Activated T-cell treated with anti-CD3 and anti-CD28 coated beads, Interleukin-2, amount 50 U/mL, for 4 hours (primary cell): ENCODE results near the gene LOXHD1. TPM values are rescaled to one million over a fixed set of nuclear protein-coding genes. Genes with fewer than 3 reads are reported as not detected.

Experiments used
- ATAC-seq, 2 donors: fragments of 200-7000 bp; cut with Tn5 transposase; one replicate each; pipeline ENCODE4 v1.10.0; 2021
- DNase-seq: peaks from one replicate; pipeline ENCODE4 v3.0.0-alpha.2; 2020
- H3K27me3 Mint-ChIP-seq: one replicate; pipeline ENCODE4 v1.8.0; 2021; ENCODE audit warnings: low read depth, mixed read lengths
- H3K36me3 Mint-ChIP-seq: one replicate; pipeline ENCODE4 v1.8.0; 2022; ENCODE audit warnings: mixed read lengths; ENCODE audit not compliant: insufficient read depth
- H3K4me1 Mint-ChIP-seq: one replicate; pipeline ENCODE4 v1.8.0; 2021; ENCODE audit warnings: low read depth, mixed read lengths
- H3K4me3 Mint-ChIP-seq: one replicate; pipeline ENCODE4 v1.8.0; 2021; ENCODE audit warnings: mild to moderate bottlenecking, moderate library complexity, mixed read lengths
- H3K9me3 Mint-ChIP-seq: one replicate; pipeline ENCODE4 v1.8.0; 2021; ENCODE audit warnings: mixed read lengths
- total RNA-seq, 3 donors: library from RNA; stranded (reverse); gene quantifications; one replicate each; pipeline ENCODE4 v1.2.1, GENCODE V29; 2021

The LOXHD1 gene
- total RNA-seq, 3 donors from 2014 or later, result not detected

DNA sequence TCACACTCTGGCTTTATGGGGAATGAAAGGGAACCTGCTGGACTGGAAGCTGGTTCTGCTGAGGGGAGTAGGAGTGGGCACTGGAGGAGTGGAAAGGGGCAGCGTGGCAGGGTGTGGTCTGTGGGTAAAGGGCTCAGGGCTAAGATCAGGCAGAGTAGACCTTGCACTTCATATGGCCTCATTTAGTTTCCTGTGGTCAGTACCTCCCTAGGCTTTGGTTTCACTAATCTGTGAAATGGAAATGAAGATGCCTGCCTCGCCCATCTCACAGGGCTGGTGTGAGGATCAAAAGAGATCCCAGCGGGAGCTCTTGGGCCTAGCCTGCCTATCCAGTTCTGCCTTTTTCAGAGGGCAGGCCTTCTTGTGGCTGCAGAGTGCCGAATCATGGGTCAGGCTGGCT lies 208.7 kb downstream of the LOXHD1 start:
- Mint-ChIP-seq H3K4me1 (no peaks in the 10 kb centered on the region), H3K27me3 (peaks cover 5% of the 10 kb centered on the region), H3K4me3 (no peak overlapping the region), H3K36me3 (no peaks in the 10 kb centered on the region), H3K9me3 (peaks cover 12% of the 10 kb centered on the region)
- DNase-seq, result no peak
- no peak for ATAC-seq

- Mint-ChIP-seq H3K27me3 (peaks cover 2% of the 10 kb centered on the region), H3K4me3 (no peak overlapping the region), H3K36me3 (no peaks in the 10 kb centered on the region), H3K9me3 (peaks cover 13% of the 10 kb centered on the region), H3K4me1 (no peaks in the 10 kb centered on the region)
- no peak for ATAC-seq
- no peak for DNase-seq
Observed at GRCh38 chr18:46447792-46448191, 209.2 kb downstream of the LOXHD1 start.

DNA sequence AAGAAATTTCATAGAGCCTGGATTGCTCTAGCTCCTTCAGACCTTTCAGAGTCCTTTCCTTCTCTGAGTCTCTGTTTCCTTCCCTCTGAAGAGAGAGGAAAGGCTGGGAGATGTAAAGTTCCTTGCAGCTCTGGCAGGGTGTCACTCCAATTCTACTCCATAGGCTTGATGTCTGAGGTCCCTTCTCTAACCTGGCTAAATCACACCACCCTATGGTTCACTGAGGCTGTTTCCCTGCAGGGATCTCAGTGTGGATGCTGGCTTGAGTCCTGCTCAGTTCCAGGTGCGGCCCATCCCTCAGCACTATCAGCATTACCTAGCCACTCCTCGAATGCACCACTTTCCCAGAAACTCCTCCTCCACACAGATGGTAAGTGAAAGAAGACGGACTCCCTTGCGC lies 209.7 kb downstream of the LOXHD1 start:
- DNase-seq, result no peak
- Mint-ChIP-seq H3K36me3 (no peaks in the 10 kb centered on the region), H3K4me1 (no peaks in the 10 kb centered on the region), H3K27me3 (peaks cover 2% of the 10 kb centered on the region), H3K4me3 (no peak overlapping the region), H3K9me3 (peaks cover 13% of the 10 kb centered on the region)
- no peak for ATAC-seq

DNA sequence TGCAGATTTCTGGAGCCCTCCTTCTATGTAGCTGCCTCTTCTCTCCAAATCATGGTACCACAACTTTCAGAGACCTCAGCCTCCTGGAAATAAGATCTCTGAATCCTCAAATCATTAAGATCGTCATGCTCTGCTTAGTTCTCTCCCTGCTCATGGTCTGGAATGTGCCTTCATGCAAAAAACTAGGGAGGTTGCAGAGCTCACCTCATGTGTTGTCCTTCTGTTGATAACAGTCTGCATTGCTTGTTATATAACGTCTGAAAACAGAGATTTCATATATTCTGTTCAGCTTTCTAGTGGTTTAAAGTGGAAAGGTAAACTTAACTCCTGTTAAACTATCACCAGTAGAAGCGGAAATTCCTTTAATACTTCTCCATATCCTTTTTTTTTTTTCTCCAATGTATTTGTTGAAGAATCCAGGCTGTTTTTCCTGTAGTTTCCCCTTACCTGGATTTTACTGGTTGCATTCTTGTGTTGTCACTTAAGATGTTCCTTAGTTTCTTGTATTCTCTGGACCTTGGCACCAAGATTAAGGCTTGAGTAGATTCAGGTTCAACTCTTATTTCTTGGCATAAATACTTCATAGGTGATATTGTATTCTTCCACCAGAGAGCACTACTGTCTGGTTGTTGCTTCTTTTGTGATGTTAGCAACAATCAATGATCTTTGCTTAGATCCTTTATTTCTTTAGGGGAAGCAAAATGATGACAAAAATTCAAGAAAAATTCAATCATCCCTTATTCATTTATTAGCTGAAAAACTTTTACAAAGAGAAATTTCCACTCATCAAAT lies 211.3 kb downstream of the LOXHD1 start:
- Mint-ChIP-seq H3K4me1 (no peaks in the 10 kb centered on the region), H3K9me3 (peaks cover 13% of the 10 kb centered on the region), H3K4me3 (no peak overlapping the region), H3K27me3 (peaks cover 2% of the 10 kb centered on the region), H3K36me3 (no peaks in the 10 kb centered on the region)
- ATAC-seq (no peak), DNase-seq (no peak)

DNA sequence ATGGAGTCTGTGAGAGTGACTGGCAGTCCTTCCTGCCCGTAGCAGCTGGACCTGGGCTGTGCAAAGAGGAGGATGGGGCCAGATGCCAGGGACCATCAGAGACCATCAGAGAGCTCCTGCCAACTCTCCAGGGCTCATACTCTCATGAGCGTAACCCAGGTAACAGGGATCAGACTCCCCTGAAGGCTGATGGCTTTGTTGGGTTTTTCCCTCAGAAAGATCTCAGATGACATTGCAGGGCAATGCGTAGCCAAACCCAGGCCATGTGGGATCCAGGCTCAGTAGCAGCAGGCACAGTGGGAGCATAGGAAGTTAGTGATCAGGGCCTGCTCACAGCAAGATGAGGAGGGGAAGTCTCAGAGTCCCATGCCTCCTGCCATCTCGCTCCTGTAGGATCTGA lies 218.0 kb downstream of the LOXHD1 start:
- ATAC-seq (no peak), DNase-seq (no peak)
- H3K4me1 Mint-ChIP-seq, result no peaks in the 10 kb centered on the region
- H3K27me3 Mint-ChIP-seq, result peaks cover 8% of the 10 kb centered on the region
- H3K9me3 Mint-ChIP-seq, result peaks cover 3% of the 10 kb centered on the region
- H3K4me3 Mint-ChIP-seq, result no peak overlapping the region
- no peaks in the 10 kb centered on the region for H3K36me3 Mint-ChIP-seq

- DNase-seq (no peak), ATAC-seq (no peak)
- Mint-ChIP-seq H3K36me3 (no peaks in the 10 kb centered on the region), H3K27me3 (peaks cover 12% of the 10 kb centered on the region), H3K9me3 (no peaks in the 10 kb centered on the region), H3K4me1 (no peaks in the 10 kb centered on the region), H3K4me3 (no peak overlapping the region)
Observed at GRCh38 chr18:46437061-46437460, 220.0 kb downstream of the LOXHD1 start.

DNA sequence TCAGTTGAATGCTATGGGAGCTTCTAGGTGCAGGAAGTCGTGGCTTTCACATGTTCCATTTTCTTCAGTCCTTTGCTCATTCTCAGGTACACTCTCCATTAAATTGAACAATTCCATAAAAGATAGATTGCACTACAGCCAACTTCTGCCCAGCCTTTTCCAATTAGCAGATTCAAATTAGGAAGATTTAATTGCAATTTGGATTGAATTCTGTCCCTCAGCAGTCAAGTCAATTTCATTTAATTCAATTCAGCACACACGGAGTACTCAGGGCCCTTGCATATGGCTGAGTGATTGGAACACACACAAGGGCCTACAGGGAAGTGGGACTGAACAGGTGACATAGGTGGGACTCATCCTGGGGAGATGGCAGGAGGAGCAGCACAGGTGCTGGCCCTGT lies 220.4 kb downstream of the LOXHD1 start:
- DNase-seq, result no peak
- H3K4me1 Mint-ChIP-seq, result no peaks in the 10 kb centered on the region
- no peak overlapping the region for H3K4me3 Mint-ChIP-seq
- H3K27me3 Mint-ChIP-seq, result peaks cover 12% of the 10 kb centered on the region
- H3K36me3 Mint-ChIP-seq, result no peaks in the 10 kb centered on the region
- no peak for ATAC-seq
- no peaks in the 10 kb centered on the region for H3K9me3 Mint-ChIP-seq

DNA sequence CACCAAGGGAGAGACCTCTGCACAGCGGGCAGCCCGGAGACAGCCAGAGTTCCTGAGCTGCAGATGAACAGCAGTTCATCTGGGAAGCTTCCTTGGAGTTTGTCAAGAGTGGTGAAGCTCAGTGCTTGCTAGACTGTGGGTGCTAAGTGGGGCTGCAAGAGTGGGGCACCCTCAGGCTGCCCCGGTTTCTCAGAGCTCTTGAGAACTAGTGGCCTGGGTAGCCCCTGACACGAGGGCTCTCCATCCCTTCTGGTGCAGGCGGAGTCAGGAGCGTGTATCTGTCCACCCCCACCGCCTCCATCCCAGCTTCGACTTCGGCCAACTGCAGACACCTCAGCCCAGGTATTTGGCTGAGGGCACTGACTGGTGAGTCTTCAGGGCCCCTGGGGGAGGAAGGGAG lies 222.0 kb downstream of the LOXHD1 start:
- DNase-seq, result no peak
- H3K27me3 Mint-ChIP-seq, result peaks cover 12% of the 10 kb centered on the region
- H3K4me1 Mint-ChIP-seq, result no peaks in the 10 kb centered on the region
- H3K36me3 Mint-ChIP-seq, result no peaks in the 10 kb centered on the region
- no peaks in the 10 kb centered on the region for H3K9me3 Mint-ChIP-seq
- no peak overlapping the region for H3K4me3 Mint-ChIP-seq
- ATAC-seq, result no peak

- Mint-ChIP-seq H3K4me1 (no peaks in the 10 kb centered on the region), H3K4me3 (no peak overlapping the region), H3K27me3 (peaks cover 12% of the 10 kb centered on the region), H3K9me3 (no peaks in the 10 kb centered on the region), H3K36me3 (no peaks in the 10 kb centered on the region)
- ATAC-seq (no peak), DNase-seq (no peak)
Observed at GRCh38 chr18:46434629-46435028, 222.4 kb downstream of the LOXHD1 start.

DNA sequence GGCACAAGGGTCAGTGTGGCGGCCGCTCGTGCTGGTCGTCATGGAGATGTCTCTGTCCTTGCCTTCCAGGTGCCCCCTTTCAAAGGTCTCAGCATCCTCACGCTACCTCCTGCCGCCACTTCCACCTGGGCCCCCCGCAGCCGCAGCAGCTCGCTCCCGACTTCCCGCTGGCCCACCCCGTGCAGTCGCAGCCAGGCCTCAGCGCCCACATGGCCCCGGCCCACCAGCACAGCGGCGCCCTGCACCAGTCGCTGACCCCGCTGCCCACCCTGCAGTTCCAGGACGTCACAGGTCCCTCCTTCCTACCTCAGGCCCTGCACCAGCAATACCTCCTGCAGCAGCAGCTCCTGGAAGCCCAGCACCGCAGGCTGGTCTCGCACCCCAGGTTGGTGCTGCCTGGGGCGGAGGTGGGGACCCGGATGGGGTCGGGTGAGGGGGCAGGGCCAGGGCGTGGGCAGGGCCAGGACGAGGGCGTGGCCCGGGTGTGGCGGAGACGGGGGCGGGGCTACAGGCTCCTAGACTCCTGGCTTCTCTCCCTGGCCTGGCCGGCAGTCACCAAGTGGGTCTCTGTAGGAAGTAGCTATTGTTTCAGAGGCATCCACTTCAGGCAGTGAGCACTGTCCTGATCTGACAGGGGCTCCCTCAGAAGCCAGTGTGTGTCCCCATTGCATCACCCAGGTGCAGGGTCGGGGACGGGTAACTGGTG lies 223.7 kb downstream of the LOXHD1 start:
- peaks cover 12% of the 10 kb centered on the region for H3K27me3 Mint-ChIP-seq
- H3K9me3 Mint-ChIP-seq, result no peaks in the 10 kb centered on the region
- DNase-seq, result no peak
- no peaks in the 10 kb centered on the region for H3K36me3 Mint-ChIP-seq
- H3K4me3 Mint-ChIP-seq, result no peak overlapping the region
- ATAC-seq, result no peak
- H3K4me1 Mint-ChIP-seq, result no peaks in the 10 kb centered on the region

DNA sequence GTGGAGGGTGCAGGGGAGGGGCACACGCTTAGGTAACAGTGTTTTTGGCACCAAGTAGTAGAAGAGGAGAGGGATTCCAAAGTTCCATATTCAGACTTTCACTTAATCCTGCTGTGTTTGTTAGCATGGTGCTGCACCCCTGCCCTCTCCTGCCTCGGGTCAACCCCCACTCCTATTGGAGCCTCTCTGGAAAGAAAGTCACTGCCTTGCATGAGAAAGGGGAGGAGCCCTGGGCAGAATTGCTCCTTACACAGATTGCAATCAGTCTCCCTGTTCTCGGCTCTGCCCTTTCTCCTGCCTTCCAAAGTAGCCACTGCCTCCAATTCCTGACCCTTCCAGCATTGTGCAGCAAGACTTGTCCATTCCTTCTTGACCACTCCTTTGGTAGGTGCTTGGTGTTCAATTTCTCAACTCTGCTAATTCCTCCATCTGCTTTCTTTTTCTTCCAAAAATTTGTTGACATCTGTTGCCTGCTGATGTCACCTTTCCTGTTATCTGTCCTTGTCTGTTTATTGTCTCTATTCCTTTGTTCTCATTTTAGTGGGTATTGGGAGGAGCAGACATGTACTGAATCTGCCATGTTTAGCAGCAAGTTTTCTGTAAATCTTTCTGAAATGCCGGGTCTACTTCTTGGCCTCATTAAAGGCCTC lies 225.4 kb downstream of the LOXHD1 start:
- Mint-ChIP-seq H3K4me1 (no peaks in the 10 kb centered on the region), H3K36me3 (no peaks in the 10 kb centered on the region), H3K9me3 (no peaks in the 10 kb centered on the region), H3K4me3 (no peak overlapping the region), H3K27me3 (peaks cover 17% of the 10 kb centered on the region)
- ATAC-seq (no peak), DNase-seq (no peak)

- ATAC-seq, result no peak
- H3K27me3 Mint-ChIP-seq, result peaks cover 13% of the 10 kb centered on the region
- no peaks in the 10 kb centered on the region for H3K36me3 Mint-ChIP-seq
- H3K9me3 Mint-ChIP-seq, result no peaks in the 10 kb centered on the region
- DNase-seq, result no peak
- no peaks in the 10 kb centered on the region for H3K4me1 Mint-ChIP-seq
- no peak overlapping the region for H3K4me3 Mint-ChIP-seq
Observed at GRCh38 chr18:46429649-46430224, 227.3 kb downstream of the LOXHD1 start.

DNA sequence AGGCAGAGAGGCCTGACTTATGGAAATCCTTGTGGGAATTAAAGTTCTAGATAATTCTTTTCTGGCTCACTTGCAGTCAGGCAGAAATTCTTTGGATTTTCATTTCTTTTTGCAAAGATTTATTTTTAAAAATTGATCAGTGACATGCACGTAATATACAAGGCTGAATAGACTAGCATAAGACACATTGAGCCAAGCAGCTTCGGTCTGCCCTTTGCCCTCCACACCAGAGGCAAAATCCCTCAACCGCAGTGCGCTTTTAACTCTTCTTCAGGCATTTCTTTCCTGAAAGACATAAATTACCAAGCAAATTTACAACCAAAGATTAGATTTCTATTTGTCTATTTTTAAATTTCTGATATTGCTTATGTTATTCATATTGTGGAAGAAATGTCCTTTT lies 227.9 kb downstream of the LOXHD1 start:
- Mint-ChIP-seq H3K9me3 (no peaks in the 10 kb centered on the region), H3K36me3 (no peaks in the 10 kb centered on the region), H3K4me1 (no peaks in the 10 kb centered on the region)

GRCh38 chr18:46428368-46428767 lies 228.7 kb downstream of the LOXHD1 start:
- no peaks in the 10 kb centered on the region for H3K4me1 Mint-ChIP-seq
- H3K36me3 Mint-ChIP-seq, result no peaks in the 10 kb centered on the region
- H3K9me3 Mint-ChIP-seq, result no peaks in the 10 kb centered on the region
- no peak for ATAC-seq
- DNase-seq, result no peak
- no peak overlapping the region for H3K4me3 Mint-ChIP-seq
- peaks cover 7% of the 10 kb centered on the region for H3K27me3 Mint-ChIP-seq

More for the DNA sequence above, 227.9 kb downstream of the LOXHD1 start:
- Mint-ChIP-seq H3K4me3 (no peak overlapping the region), H3K27me3 (peaks cover 11% of the 10 kb centered on the region)
- ATAC-seq (no peak), DNase-seq (no peak)
